ENCODE data around the gene NCOA3. TPM values are rescaled to one million over a fixed set of nuclear protein-coding genes. Genes with fewer than 3 reads are reported as not detected.

NCOA3 gene
- total RNA-seq, 6 donors from 2014 or later: 27.9 to 54.7 (median 38.9) TPM

DNA sequence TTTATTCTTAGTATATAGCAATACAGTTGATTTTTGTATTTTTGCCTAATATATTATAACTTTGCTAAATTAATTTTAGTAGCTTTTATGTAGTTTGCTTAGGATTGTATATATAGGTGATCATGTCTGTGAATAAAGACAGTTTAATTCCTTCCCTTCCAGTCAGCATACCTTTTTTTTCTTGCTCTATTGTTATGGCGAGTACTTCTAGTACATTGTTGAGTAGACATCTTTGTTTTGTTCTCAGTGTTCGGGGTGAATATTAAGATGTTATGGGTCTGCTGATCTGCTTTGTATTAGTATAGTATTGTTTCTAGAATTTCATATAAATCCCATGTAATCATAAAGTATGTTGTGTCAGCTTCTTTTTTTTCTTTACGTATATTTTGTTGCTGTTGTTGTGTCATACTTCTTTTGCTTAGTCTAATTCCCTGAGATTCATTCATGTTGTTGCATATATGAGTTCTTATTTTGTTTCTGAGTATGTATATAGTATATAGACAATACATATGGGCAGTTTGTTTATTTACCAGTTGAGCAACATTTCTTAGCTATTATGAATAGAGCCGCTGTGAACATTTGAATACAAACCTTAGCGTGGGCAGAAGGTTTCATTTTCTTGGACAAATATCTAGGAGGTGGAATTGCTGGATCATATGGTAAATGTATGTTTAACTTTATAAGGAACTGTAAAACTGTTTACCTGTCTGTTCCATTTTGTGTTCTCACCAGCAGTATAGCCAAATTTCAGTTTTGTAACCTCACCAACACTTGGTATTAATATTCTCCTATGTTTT is 25.5 kb downstream of the NCOA3 start:
- Histone ChIP-seq H3K4me1 (peaks cover 13 to 21% (median 17%) of the 10 kb centered on the region in 4 donors), H3K27me3 (no peaks in the 10 kb centered on the region), H3K27ac (no peak overlapping the region), H3K36me3 (no peaks in the 10 kb centered on the region), H3K9me3 (peaks cover 0 to 5% (median 0%) of the 10 kb centered on the region in 4 donors), H3K4me3 (no peak overlapping the region)
- ATAC-seq (ENCODE audit: low FRiP score in 2 of 2) (no peak), DNase-seq (no peak)
- TF ChIP-seq POLR2A (IDR thresholded peaks at IDR 0.05) (no peak), CTCF (IDR thresholded peaks at IDR 0.05) (no peak), EP300 (IDR thresholded peaks at IDR 0.05) (no peak)
- whole genome bisulfite sequencing, 2 donors: 96 to 98% methylated on average over 5 of the region's 5 CpGs

DNA sequence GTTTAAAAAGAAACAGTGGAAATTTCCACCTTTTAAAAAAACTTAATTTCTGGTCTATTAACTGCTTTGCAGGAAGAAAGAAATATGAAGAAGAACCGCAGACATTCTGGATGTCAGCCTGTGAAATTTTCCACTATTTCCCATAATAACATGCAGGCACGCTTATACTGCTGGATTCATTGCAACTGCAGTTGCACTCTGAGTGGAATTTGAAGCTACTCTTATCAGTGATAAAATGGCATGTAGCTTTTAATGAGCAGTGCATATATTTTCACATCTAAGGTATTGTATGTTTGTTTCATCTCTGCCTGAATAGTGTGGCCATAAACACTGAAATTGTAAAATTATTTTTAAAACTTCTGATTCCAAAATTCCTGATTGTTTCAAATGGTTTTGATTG is 28.2 kb downstream of the NCOA3 start:
- no peaks in the 10 kb centered on the region for H3K36me3 ChIP-seq
- DNase-seq (no peak), ATAC-seq (ENCODE audit: low FRiP score in 2 of 2) (no peak)
- no peak overlapping the region for H3K4me3 ChIP-seq
- peaks cover 0 to 10% (median 2%) of the 10 kb centered on the region in 4 donors for H3K4me1 ChIP-seq
- no peaks in the 10 kb centered on the region for H3K27me3 ChIP-seq
- TF ChIP-seq POLR2A (IDR thresholded peaks at IDR 0.05): no peak
- no peak for TF ChIP-seq CTCF (IDR thresholded peaks at IDR 0.05)
- no peak for TF ChIP-seq EP300 (IDR thresholded peaks at IDR 0.05)
- TF ChIP-seq POLR2AphosphoS5 (IDR thresholded peaks at IDR 0.05): no peak
- no peak overlapping the region for H3K27ac ChIP-seq
- WGBS, 2 donors: 66 to 81% methylated on average over 2 of the region's 2 CpGs
- peaks cover 0 to 5% (median 0%) of the 10 kb centered on the region in 4 donors for H3K9me3 ChIP-seq

GRCh38 chr20:47531458-47531857 is 29.8 kb downstream of the NCOA3 start:
- no peak for DNase-seq
- no peak for TF ChIP-seq POLR2AphosphoS5 (IDR thresholded peaks at IDR 0.05)
- TF ChIP-seq POLR2A (IDR thresholded peaks at IDR 0.05): no peak
- no peak for TF ChIP-seq CTCF (IDR thresholded peaks at IDR 0.05)
- TF ChIP-seq EP300 (IDR thresholded peaks at IDR 0.05): no peak
- 66 to 67% methylated on average over 1 of the region's 1 CpG for WGBS, 2 donors
- Histone ChIP-seq H3K27ac (no peak overlapping the region), H3K9me3 (peaks cover 0 to 4% (median 0%) of the 10 kb centered on the region in 4 donors), H3K36me3 (no peaks in the 10 kb centered on the region), H3K4me3 (no peak overlapping the region), H3K4me1 (peaks cover 0 to 10% (median 2%) of the 10 kb centered on the region in 4 donors), H3K27me3 (no peaks in the 10 kb centered on the region)
- ATAC-seq (ENCODE audit: low FRiP score in 2 of 2): peak in 1 of 2 donors; percentile 68

GRCh38 chr20:47532002-47532401 is 30.3 kb downstream of the NCOA3 start:
- TF ChIP-seq CTCF (IDR thresholded peaks at IDR 0.05): no peak
- Histone ChIP-seq H3K27me3 (no peaks in the 10 kb centered on the region), H3K36me3 (no peaks in the 10 kb centered on the region), H3K27ac (no peak overlapping the region), H3K4me3 (no peak overlapping the region), H3K9me3 (no peaks in the 10 kb centered on the region), H3K4me1 (peaks cover 0 to 10% (median 2%) of the 10 kb centered on the region in 4 donors)
- DNase-seq (no peak), ATAC-seq (ENCODE audit: low FRiP score in 2 of 2) (no peak)
- 88 to 94% methylated on average over 3 of the region's 3 CpGs for WGBS, 2 donors
